Right renal pelvis (tissue), 4 donors: ENCODE data around the gene AUTS2. TPM values are rescaled to one million over a fixed set of nuclear protein-coding genes. Genes with fewer than 3 reads are reported as not detected.
A peak's percentile ranks its signal among the peaks of the same experiment; 100 is the strongest.

Experiments used
- DNase-seq, 4 donors: peaks; one replicate each; pipeline ENCODE4 v3.0.0-alpha.2; 2013; ENCODE audit warnings: low read depth in 4 of 4, low spot score in 3 of 4, missing footprints in 1 of 4
- polyA plus RNA-seq, 4 donors: library from polyadenylated mRNA; unstranded; fragments of 120-200 nt; gene quantifications; one replicate each; pipeline ENCODE4 v1.2.1, GENCODE V29; 2013; ENCODE audit not compliant: insufficient read length in 4 of 4

The AUTS2 gene
- polyA plus RNA-seq, 4 donors, result 67.5 to 85.6 (median 76.0) TPM

GRCh38 chr7:70006261-70006920 lies 408.1 kb downstream of the AUTS2 start:
- DNase-seq, result peak; percentile 35 to 66 (median 41)

DNA sequence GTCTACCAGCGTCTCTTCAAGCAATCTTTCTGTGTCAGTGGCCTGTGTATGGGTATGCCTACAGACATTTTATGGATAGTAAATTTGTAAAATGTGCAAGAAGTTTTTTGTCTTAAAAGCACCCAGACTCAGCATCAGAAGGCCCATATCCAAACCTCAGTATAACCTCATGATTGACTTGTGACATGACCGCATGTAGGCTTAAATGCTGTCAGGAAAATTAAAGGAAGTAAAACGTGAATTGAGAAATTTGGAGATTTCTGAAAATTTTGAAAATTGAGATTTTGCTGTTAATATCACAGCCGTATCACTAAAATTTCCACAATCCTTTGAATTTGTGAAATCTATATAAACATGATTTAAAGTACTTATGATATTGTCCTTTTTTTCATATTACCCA lies 410.2 kb downstream of the AUTS2 start:
- no peak for DNase-seq

DNA sequence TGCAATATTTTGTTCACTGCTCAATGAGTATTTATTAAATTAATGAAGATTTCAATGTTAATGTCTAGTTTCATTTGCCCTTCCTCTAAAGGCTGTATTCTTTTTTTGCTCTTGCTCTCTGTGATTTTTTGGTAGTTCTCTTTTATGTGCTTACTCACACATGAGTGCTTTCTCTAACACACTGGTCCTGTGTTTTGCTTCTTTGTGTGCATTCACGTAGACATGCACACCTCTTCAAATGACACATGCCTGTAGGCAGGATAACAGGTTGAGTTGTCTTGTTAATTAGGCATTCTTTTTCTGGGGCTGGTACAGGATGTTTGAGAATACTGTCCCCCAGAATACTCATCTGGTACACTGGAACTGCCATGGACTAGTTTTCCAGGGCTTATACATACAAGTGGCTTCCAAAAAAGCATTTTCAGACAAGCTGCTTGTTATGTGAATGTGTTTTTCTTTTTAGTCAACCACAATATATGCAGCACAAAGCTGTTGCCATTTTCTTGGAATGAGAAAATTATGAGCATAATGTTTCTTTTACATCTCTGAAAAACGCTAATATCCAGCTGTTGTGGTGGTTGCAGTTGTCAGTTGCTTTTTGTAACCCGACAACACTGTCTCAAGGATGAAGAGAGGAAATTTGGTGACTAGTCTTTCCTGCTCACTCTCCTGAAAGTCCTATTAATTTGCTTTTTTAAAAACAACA lies 416.4 kb downstream of the AUTS2 start:
- DNase-seq, result no peak

DNA sequence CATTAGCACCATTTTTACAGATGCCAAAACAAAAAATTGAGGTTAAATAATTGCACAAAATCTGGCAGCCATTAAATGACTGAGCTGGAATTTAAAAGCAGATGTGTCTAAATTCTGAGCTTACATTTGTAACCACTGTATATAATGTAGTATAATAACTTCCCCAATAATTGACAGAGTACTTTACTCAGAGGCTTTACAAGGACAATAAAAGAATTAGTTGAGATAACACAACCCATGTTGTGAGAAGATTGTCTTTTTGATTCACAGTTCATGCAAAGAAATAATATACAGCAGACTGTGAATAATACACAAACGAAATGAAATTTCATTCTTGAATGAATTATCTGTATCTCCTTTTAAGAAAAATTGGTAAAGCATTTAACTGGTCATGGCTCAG lies 417.1 kb downstream of the AUTS2 start:
- DNase-seq, result no peak

DNA sequence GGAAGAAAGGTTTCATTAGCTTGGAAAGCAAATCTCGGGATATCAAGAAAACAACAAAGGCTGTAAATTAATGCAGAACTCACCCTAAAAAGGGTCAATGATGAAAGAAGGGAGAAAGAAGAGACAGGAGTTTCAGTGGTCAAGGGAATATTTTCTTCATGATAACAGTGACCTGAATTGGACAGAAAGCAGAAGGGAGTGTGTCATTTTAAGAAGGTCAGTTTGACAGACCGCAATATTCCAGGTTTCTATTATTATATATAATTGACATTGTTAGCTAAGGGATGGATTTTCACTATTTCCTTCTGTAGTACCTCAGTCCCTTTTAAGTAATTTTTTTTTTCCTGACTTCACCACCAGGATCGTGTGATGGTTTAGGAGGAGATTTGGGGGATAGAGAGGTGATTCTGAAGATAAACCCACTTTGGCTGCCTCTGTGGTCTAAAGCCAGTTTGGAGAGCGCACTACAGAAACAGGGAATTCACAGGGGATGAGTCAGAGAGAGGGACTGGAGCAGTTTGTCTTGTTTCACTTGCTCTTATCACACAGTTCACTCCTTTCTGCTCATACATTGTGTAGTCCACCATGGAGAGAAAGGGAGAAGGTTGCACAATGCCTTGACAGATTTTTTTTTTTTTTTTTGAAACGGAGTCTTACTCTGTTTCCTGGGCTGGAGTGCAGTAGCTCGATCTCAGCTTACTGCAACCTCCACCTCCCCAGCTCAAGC lies 417.9 kb downstream of the AUTS2 start:
- no peak for DNase-seq

DNA sequence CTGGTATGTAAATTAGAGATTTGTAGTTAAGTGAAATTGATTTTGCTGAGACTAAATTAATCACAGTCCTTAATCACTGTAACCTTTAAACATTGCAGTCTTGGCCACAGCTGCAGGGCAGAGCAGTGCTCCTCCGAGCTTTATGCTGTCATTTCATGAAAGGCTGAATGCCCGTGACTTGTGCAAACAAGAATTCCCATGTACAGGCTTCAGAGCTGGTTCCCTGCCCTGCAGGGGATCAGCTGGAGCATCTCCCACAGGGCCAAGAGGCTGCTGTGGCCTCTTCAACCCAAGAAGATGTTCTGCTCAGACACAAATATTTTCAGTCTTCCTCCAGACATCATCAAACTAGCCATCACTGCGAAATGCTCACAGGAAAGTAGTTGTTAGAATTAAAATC lies 419.1 kb downstream of the AUTS2 start:
- DNase-seq, result no peak

DNA sequence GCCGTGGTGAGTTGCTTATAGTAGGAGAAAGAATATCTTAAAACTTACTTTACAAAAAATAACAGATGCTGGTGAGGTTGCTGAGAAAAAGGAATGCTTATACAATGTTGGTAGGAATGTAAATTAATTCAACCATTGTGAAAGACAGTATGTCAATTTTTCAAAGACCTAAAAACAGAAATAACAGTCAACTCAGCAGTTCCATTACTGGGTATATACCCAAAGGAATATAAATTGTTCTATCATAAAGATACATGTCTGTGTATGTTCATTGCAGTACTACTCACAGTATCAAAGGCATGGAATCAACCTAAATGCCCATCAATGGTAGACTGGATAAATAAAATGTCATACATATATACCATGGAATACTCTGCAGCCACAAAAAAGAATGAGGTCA lies 420.4 kb downstream of the AUTS2 start:
- DNase-seq, result no peak

GRCh38 chr7:70027867-70028266 lies 429.6 kb downstream of the AUTS2 start:
- DNase-seq, result no peak

- DNase-seq, result no peak
These were observed 430.3 kb downstream of the AUTS2 start for GRCh38 chr7:70028620-70029019.

DNA sequence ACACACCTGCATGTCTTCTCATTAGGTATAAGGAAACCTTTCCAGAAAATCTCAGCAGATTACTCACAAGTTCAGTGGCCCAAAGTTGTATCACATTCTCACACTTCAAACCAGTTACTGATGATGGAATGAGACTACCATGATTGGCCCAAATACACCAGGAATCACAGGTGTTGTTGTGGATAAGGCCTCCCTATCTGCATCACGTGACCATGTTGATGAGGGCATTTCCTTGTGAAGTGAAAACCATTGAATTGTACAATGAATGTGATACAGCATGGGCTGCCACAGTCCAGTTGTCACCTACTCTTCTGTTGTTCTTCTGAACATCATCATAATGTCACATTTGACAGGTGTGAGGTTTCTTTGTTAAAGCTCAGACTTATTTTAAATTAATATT lies 431.7 kb downstream of the AUTS2 start:
- no peak for DNase-seq

GRCh38 chr7:70030745-70031144 lies 432.5 kb downstream of the AUTS2 start:
- no peak for DNase-seq

DNA sequence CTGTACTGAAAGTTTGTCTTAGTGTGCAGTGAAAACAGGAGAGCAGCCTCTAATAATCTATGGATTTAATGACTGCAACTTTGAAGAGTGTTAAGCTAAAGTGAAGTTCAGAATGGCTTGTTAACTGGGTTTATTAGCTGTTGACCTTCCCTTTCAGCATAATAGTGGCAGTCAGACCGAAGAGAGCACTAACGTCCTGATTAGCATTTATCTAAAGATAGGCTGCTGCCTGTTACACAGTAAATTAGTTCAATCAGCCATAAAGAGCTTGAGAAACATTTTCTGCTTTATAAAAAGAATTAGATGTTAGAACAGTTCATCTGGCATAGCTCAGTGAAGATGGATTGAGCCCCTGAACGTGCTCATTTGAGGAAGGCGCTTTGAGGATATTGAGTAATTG lies 433.0 kb downstream of the AUTS2 start:
- no peak for DNase-seq

- DNase-seq, result no peak
These were observed 434.4 kb downstream of the AUTS2 start for GRCh38 chr7:70032649-70033048.

- DNase-seq, result no peak
These were observed 435.0 kb downstream of the AUTS2 start for GRCh38 chr7:70033226-70033625.

GRCh38 chr7:70034999-70035398 lies 436.7 kb downstream of the AUTS2 start:
- no peak for DNase-seq

DNA sequence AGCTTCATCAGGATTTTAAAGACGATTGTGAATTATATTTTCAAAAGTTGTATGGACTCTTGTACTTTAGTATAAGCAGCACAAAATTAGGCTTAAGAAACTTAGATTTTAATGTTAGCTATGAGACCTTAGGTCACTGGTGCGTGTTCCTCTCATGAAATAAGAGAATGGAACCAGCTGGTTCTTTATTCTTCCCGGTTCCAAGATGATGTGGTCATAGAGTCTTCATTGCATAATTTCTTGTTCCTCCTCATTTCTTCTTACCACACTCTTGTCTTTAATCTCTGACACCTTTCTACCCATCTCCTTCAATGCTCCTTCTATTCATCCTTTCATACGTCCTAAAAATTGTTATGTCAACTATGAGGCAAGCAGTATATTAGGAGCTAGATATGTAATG lies 437.2 kb downstream of the AUTS2 start:
- no peak for DNase-seq

- no peak for DNase-seq
These were observed 437.7 kb downstream of the AUTS2 start for GRCh38 chr7:70035955-70036354.

DNA sequence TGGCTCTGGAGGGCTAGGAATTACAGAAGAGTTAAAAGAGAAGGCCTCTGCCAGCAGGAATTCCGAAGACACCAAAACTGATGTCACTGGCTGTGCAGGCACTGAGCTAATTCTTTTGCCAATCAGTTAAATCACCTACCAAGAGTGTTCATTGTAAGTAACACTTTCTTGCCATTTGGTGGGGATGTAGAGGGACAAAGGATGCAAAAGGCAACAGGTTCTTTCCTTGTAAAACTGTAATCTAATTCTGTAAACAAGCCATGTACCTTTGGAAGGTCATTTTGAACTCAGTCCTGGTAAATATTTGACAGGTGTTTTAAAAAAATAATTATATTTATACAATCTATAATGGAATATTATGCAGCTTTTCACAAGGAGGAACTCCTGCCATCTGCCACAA lies 438.4 kb downstream of the AUTS2 start:
- DNase-seq, result no peak

- DNase-seq, result no peak
These were observed 439.1 kb downstream of the AUTS2 start for GRCh38 chr7:70037171-70037933.

DNA sequence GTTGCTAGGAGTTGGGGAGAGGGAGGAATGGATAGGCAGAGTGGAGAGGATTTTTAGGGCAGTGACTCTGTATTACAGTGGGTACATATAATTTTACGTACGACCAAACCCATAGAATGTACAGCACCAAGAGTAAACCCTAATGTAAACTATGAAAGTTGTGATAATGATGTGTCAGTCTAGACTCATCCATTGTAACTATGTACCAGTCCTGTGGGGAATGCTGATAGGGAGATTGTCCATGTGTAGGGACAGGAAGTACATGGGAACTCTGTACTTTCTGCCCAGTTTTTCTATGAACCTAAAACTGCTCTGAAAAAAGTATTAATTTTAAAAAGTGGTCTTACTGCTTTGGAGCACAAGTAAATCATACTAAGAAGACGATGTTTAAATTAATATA lies 441.8 kb downstream of the AUTS2 start:
- no peak for DNase-seq
